22Rv1 (cell line): Measurements from ENCODE around the gene INPP5A.
"Not testable (repeated sequence)": the region's sequence is repeated elsewhere in the genome, so short reads cannot be mapped to it uniquely, and the experiment has no call there.

Source experiments
- CTCF ChIP-seq: fragments of 450-650 bp; IDR thresholded peaks from 2 replicates; pipeline ENCODE4 v1.5.1; 2017; ENCODE audit warnings: mild to moderate bottlenecking
- ZFX ChIP-seq: fragments of 450-650 bp; IDR thresholded peaks from 2 replicates; pipeline ENCODE4 v1.6.1; 2017; ENCODE audit warnings: antibody characterized with exemption, borderline replicate concordance

- TF ChIP-seq CTCF, ZFX: not testable (repeated sequence)
Measured at GRCh38 chr10:132553568-132553967, 16.0 kb downstream of the INPP5A start.
